ENCODE results near the gene DLL3. TPM values are rescaled to one million over a fixed set of nuclear protein-coding genes. Genes with fewer than 3 reads are reported as not detected.
A peak's percentile ranks its signal among the peaks of the same experiment; 100 is the strongest.

Gene DLL3
- total RNA-seq, 1 experiment from 2014 or later, result 1.4 TPM

GRCh38 chr19:39525205-39525604 lies 26.5 kb downstream of the DLL3 start:
- DNase-seq, result no peak
- H3K4me2 ChIP-seq, result no peak overlapping the region
- H3K79me2 ChIP-seq (ENCODE audit: low read depth), result no peaks in the 10 kb centered on the region
- no peaks in the 10 kb centered on the region for H4K20me1 ChIP-seq (ENCODE audit: insufficient read depth)
- H3K36me3 ChIP-seq (ENCODE audit: low read depth), result no peaks in the 10 kb centered on the region
- H3K9me3 ChIP-seq (ENCODE audit: insufficient read depth, low read depth), result no peaks in the 10 kb centered on the region
- H3K27me3 ChIP-seq (ENCODE audit: insufficient read depth, low read depth), result no peaks in the 10 kb centered on the region
- H3K27ac ChIP-seq, result no peak overlapping the region
- no peaks in the 10 kb centered on the region for H3K4me1 ChIP-seq (replicated peaks; ENCODE audit: insufficient read depth)
- no TSS peak for BruUV-seq (replicated peaks)
- POLR2A ChIA-PET (ENCODE audit: unreplicated experiment), result no interaction called here
- intact Hi-C loops (cut with micrococcal nuclease; ENCODE audit: unreplicated experiment), result no loop called here
- CTCF ChIA-PET, result interaction anchor here (0.5 kb wide), 1 partner anchor 251 kb away, joined by 5 read pairs; no protein-coding TSS in a partner anchor
- H2AFZ ChIP-seq, result no peak overlapping the region
- no peaks in the 10 kb centered on the region for H3F3A ChIP-seq (ENCODE audit: insufficient read depth, low read depth)
- H3K9me2 ChIP-seq (ENCODE audit: insufficient read depth), result no peaks in the 10 kb centered on the region
- no peak overlapping the region for H3K4me3 ChIP-seq
- TF ChIP-seq CTCF (conservative IDR thresholded peaks at IDR 0.05) (no peak), EZH2 (IDR thresholded peaks at IDR 0.05; ENCODE audit: low read depth) (no peak)

DNA sequence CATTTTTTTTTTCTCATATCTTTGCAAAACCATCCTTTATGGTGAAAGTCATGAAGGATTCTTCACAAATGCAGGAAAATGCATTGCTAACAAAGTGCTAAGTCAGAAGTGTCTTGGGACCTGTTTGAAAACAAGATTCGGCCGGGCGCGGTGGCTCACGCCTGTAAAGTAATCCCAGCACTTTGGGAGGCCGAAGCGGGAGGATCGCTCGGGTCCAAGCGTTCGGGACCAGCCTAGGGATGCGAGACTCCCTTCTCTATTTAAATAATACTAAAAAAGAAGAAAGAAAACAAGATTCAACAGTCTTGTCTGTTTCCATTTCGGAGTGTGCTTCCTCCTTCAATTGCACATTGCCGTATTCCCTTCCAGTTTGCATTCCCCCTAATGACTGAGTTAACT lies 33.1 kb downstream of the DLL3 start:
- no peaks in the 10 kb centered on the region; the same call in 1 of the 2 replicates for H3F3A ChIP-seq (ENCODE audit: insufficient read depth, low read depth)
- ChIA-PET CTCF (interaction anchor here (0.8 to 2.5 kb wide), 2 partner anchors 91 to 93 kb away, joined by 5 to 8 read pairs; no protein-coding TSS in a partner anchor), POLR2A (ENCODE audit: unreplicated experiment) (interaction anchor here (0.7 kb wide), 1 partner anchor 102 kb away, joined by 6 read pairs; no protein-coding TSS in a partner anchor)
- no peaks in the 10 kb centered on the region for H3K79me2 ChIP-seq (ENCODE audit: low read depth)
- BruUV-seq (replicated peaks), result no TSS peak
- no peaks in the 10 kb centered on the region for H3K27me3 ChIP-seq (ENCODE audit: insufficient read depth, low read depth)
- no peak for DNase-seq
- no peaks in the 10 kb centered on the region for H3K9me2 ChIP-seq (ENCODE audit: insufficient read depth)
- peak overlapping the region; percentile 91 for H3K4me3 ChIP-seq
- H3K27ac ChIP-seq, result no peak overlapping the region
- TF ChIP-seq CTCF (conservative IDR thresholded peaks at IDR 0.05), result no peak
- no peak for TF ChIP-seq EZH2 (IDR thresholded peaks at IDR 0.05; ENCODE audit: low read depth)
- H4K20me1 ChIP-seq (ENCODE audit: insufficient read depth), result 0 out of 2 replicates have a peak, but pooled peaks cover 2% of the 10 kb centered on the region
- H3K4me2 ChIP-seq, result peak overlapping the region; percentile 100
- peak overlapping the region; percentile 98 for H2AFZ ChIP-seq
- intact Hi-C loops (cut with micrococcal nuclease; ENCODE audit: unreplicated experiment), result loop anchor here (1.0 to 2.0 kb wide), 5 partner anchors 33 to 135 kb away; partner anchors contain the start of genes DLL3, PLEKHG2 and SUPT5H
- peaks cover 10% of the 10 kb centered on the region; the same call in 1 of the 2 replicates for H3K4me1 ChIP-seq (replicated peaks; ENCODE audit: insufficient read depth)
- no peaks in the 10 kb centered on the region for H3K9me3 ChIP-seq (ENCODE audit: insufficient read depth, low read depth)
- H3K36me3 ChIP-seq (ENCODE audit: low read depth), result no peaks in the 10 kb centered on the region

DNA sequence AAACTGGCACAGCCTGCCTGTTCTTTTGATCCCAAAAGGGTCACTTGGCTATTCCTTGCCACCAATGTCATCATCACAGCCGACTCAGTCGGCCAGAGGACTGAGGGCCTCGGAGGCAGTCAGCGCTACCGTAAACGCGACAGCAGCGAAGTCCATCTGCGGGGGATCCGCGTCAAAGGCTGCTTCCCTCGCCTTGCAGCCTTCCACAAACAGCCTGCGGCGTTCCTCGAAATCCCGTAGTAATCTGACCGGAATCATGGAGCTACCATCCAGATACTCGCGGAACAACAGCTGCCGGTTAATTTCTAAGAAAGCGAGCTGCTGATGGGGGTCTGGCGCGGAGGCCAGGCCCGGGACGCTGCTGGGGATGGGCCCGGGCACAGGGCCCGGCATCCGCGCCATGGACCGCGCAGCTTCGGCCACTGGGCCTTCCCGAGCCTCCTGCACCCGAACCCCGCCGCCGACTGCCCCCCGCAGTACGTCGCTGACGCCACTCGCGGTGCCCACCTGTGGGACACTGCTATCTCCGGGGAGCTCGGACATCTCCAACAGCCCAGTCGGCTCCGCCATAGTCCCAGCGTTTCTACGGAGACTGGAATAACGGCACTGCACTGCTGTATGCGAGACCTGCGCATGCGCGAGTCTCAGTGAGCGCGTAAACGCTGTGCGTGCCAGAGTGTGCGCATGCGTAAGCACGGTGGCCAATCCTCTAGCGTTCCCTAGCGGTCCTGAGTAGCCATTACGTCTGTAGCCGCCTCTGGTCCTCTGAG lies 33.7 kb downstream of the DLL3 start, which contains the start of gene EID2B:
Gene EID2B (minus strand): TSS at position 620 of the 770 bp plus-strand sequence. CDS start 50 bp downstream, at position 570.
- Histone ChIP-seq H4K20me1 (ENCODE audit: insufficient read depth) (0 out of 2 replicates have a peak, but pooled peaks cover 2% of the 10 kb centered on the region), H2AFZ (peak within 1 kb of the TSS; percentile 98), H3K4me1 (replicated peaks; ENCODE audit: insufficient read depth) (peaks cover 10% of the 10 kb centered on the region; the same call in 1 of the 2 replicates), H3K79me2 (ENCODE audit: low read depth) (no peaks in the 10 kb centered on the region), H3K4me2 (peak within 1 kb of the TSS; percentile 100), H3K9me2 (ENCODE audit: insufficient read depth) (no peaks in the 10 kb centered on the region), H3K27ac (no peak within 1 kb of the TSS), H3K4me3 (peak within 1 kb of the TSS; percentile 91), H3F3A (ENCODE audit: insufficient read depth, low read depth) (no peaks in the 10 kb centered on the region; the same call in 1 of the 2 replicates), H3K27me3 (ENCODE audit: insufficient read depth, low read depth) (no peaks in the 10 kb centered on the region), H3K9me3 (ENCODE audit: insufficient read depth, low read depth) (no peaks in the 10 kb centered on the region), H3K36me3 (ENCODE audit: low read depth) (no peaks in the 10 kb centered on the region)
- intact Hi-C loops (cut with micrococcal nuclease; ENCODE audit: unreplicated experiment), result loop anchor here (1.0 to 2.0 kb wide), 4 partner anchors 58 to 136 kb away; partner anchors contain the start of genes PLEKHG2 and SUPT5H
- BruUV-seq (replicated peaks), result no TSS peak
- POLR2A ChIA-PET (ENCODE audit: unreplicated experiment), result interaction anchor here (0.6 to 0.7 kb wide), 2 partner anchors 33 to 97 kb away, joined by 4 to 11 read pairs; partner anchors contain the start of gene RPS16
- CTCF ChIA-PET, result interaction anchor here (0.6 to 2.5 kb wide), 6 partner anchors 67 to 597 kb away, joined by 3 to 8 read pairs (median 4); no protein-coding TSS in a partner anchor
- TF ChIP-seq CTCF (conservative IDR thresholded peaks at IDR 0.05), result peak; percentile 94
- no peak for TF ChIP-seq EZH2 (IDR thresholded peaks at IDR 0.05; ENCODE audit: low read depth)
- DNase-seq, result peak; percentile 82 to 92

Data from PC-9 (cell line).